PC-3 (cell line): ENCODE measurements around the gene ADGRV1. TPM values are rescaled to one million over a fixed set of nuclear protein-coding genes. Genes with fewer than 3 reads are reported as not detected.

Source experiments
- ATAC-seq: fragments of 200-7000 bp; cut with Tn5 transposase; 2 replicates; pipeline ENCODE4 v1.9.1; 2020; ENCODE audit warnings: mild to moderate bottlenecking, moderate library complexity
- BruUV-seq: library from RNA; stranded (reverse); fragments of 400-500 nt; replicated peaks from 2 replicates; lab custom pipeline; 2021; lab: Mats Ljungman, UMichigan
- CTCF ChIA-PET: fragments of 300-600 bp; sonication (Branson Sonifier 250); formaldehyde crosslinking; loops from one replicate; lab custom pipeline; 2022; ENCODE audit warnings: antibody characterized with exemption; lab: Charles Lee
- POLR2A ChIA-PET: fragments of 300-600 bp; sonication (Branson Sonifier 250); formaldehyde crosslinking; loops from one replicate; lab custom pipeline; 2022; ENCODE audit warnings: antibody characterized with exemption; ENCODE audit not compliant: unreplicated experiment; lab: Charles Lee
- DNase-seq: peaks from one replicate; pipeline ENCODE4 v3.0.0-alpha.2; 2015
- H2AFZ ChIP-seq: fragments of 300-600 bp; sonication (generic); 2 replicates; pipeline ENCODE4 v1.6.0; 2016; ENCODE audit warnings: antibody characterized with exemption, low read length
- H3F3A ChIP-seq: fragments of 300-600 bp; sonication (generic); one replicate; pipeline ENCODE4 v1.6.0; 2017; ENCODE audit warnings: antibody characterized with exemption, low read length, control low read depth, mild to moderate bottlenecking; ENCODE audit not compliant: unreplicated experiment
- H3K27ac ChIP-seq: fragments of 300-600 bp; sonication (generic); 2 replicates; pipeline ENCODE4 v1.5.1; 2016; ENCODE audit warnings: mild to moderate bottlenecking, low read length
- H3K27me3 ChIP-seq: fragments of 300-600 bp; sonication (generic); 2 replicates; pipeline ENCODE4 v1.6.1; 2016; ENCODE audit warnings: low read length, mixed read lengths
- H3K36me3 ChIP-seq: fragments of 300-600 bp; sonication (generic); 2 replicates; pipeline ENCODE4 v1.6.1; 2016; ENCODE audit warnings: low read depth, mixed run types, low read length, mixed read lengths
- H3K4me1 ChIP-seq: fragments of 300-600 bp; sonication (generic); 2 replicates; pipeline ENCODE4 v1.5.1; 2016; ENCODE audit warnings: low read length; ENCODE audit not compliant: insufficient read depth
- H3K4me2 ChIP-seq: fragments of 300-600 bp; sonication (generic); 2 replicates; pipeline ENCODE4 v1.6.0; 2016; ENCODE audit warnings: low read length
- H3K4me3 ChIP-seq: fragments of 300-600 bp; sonication (generic); 2 replicates; pipeline ENCODE4 v1.5.1; 2016; ENCODE audit warnings: mild to moderate bottlenecking, low read length, mixed read lengths
- H3K79me2 ChIP-seq: fragments of 300-600 bp; sonication (generic); 2 replicates; pipeline ENCODE4 v1.6.1; 2017; ENCODE audit warnings: low read length, mixed read lengths
- H3K9ac ChIP-seq: fragments of 300-600 bp; sonication (generic); 2 replicates; pipeline ENCODE4 v1.6.0; 2016; ENCODE audit warnings: mild to moderate bottlenecking, low read length
- H3K9me2 ChIP-seq: fragments of 300-600 bp; sonication (generic); replicated peaks from 2 replicates; pipeline ENCODE4 v1.6.1; 2016; ENCODE audit warnings: mixed run types, low read length, mixed read lengths
- H3K9me3 ChIP-seq: fragments of 300-600 bp; sonication (generic); 2 replicates; pipeline ENCODE4 v1.6.1; 2016; ENCODE audit warnings: low read length, mixed read lengths
- H4K20me1 ChIP-seq: fragments of 300-600 bp; sonication (generic); 2 replicates; pipeline ENCODE4 v1.6.1; 2016; ENCODE audit warnings: low read length, mixed read lengths
- EZH2 ChIP-seq: fragments of 300-600 bp; sonication (generic); IDR thresholded peaks from one replicate; pipeline ENCODE4 v1.6.1; 2017; ENCODE audit warnings: antibody characterized with exemption, mild to moderate bottlenecking, low read length; ENCODE audit not compliant: unreplicated experiment
- EZH2phosphoT487 ChIP-seq: fragments of 300-600 bp; sonication (generic); IDR thresholded peaks from 2 replicates; pipeline ENCODE4 v1.6.1; 2018; ENCODE audit warnings: mild to moderate bottlenecking, antibody characterized with exemption, low read length, borderline replicate concordance
- intact Hi-C: fragments of 100-400 bp; cut with micrococcal nuclease; formaldehyde crosslinking; loops from 2 replicates; pipeline ENCODE4 v1.9.0; 2023
- total RNA-seq: library from RNA; depleted of rRNA; stranded (reverse); fragments of >200 nt; gene quantifications from 2 replicates; pipeline ENCODE4 v1.2.3, GENCODE V29; 2014
- TF ChIP-seq, protein P1 (sequence below): fragments of 300-600 bp; sonication (generic); conservative IDR thresholded peaks from 2 replicates; pipeline ENCODE4 v1.5.1; 2017; ENCODE audit warnings: antibody characterized with exemption, low read depth, mild to moderate bottlenecking, low read length

Gene ADGRV1
- total RNA-seq, 1 experiment from 2014 or later, result 22.7 TPM

DNA sequence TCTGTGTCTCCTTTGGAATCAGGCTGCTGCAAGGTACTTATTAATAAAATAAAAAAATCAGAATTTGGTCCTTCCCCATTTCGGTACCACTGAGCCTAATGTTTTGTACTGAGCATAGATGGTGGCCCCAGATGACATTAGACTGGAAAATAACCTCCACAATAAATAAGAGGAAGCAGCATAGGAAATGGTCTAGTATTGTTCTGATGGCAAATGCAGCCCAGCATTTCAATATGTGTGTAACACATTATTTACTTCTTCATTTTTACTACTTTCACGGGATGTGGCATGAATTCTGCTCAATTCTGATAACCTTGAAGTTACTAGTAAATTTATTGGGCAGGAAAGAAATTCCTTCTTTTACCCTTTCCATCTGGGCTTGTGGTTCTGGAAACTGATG is 295.6 kb downstream of the ADGRV1 start:
- ChIA-PET POLR2A (no interaction called here), CTCF (no interaction called here)
- no peaks in the 10 kb centered on the region for H3K79me2 ChIP-seq
- H3K4me3 ChIP-seq, result no peak overlapping the region
- H3K9me3 ChIP-seq, result no peaks in the 10 kb centered on the region
- BruUV-seq, result no TSS peak
- intact Hi-C loops, result no loop called here
- no peaks in the 10 kb centered on the region for H3K27me3 ChIP-seq
- ATAC-seq (no peak), DNase-seq (no peak)
- no peak overlapping the region for H3K9ac ChIP-seq
- no peaks in the 10 kb centered on the region for H3K9me2 ChIP-seq
- no peak overlapping the region for H3K27ac ChIP-seq
- TF ChIP-seq, protein P1, sequence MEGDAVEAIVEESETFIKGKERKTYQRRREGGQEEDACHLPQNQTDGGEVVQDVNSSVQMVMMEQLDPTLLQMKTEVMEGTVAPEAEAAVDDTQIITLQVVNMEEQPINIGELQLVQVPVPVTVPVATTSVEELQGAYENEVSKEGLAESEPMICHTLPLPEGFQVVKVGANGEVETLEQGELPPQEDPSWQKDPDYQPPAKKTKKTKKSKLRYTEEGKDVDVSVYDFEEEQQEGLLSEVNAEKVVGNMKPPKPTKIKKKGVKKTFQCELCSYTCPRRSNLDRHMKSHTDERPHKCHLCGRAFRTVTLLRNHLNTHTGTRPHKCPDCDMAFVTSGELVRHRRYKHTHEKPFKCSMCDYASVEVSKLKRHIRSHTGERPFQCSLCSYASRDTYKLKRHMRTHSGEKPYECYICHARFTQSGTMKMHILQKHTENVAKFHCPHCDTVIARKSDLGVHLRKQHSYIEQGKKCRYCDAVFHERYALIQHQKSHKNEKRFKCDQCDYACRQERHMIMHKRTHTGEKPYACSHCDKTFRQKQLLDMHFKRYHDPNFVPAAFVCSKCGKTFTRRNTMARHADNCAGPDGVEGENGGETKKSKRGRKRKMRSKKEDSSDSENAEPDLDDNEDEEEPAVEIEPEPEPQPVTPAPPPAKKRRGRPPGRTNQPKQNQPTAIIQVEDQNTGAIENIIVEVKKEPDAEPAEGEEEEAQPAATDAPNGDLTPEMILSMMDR, result no peak
- TF ChIP-seq EZH2phosphoT487 (no peak), EZH2 (no peak)
- no peaks in the 10 kb centered on the region for H4K20me1 ChIP-seq
- H3K4me1 ChIP-seq, result no peaks in the 10 kb centered on the region
- no peaks in the 10 kb centered on the region for H3K36me3 ChIP-seq
- no peak overlapping the region for H3K4me2 ChIP-seq
- H3F3A ChIP-seq, result no peaks in the 10 kb centered on the region
- no peak overlapping the region for H2AFZ ChIP-seq

DNA sequence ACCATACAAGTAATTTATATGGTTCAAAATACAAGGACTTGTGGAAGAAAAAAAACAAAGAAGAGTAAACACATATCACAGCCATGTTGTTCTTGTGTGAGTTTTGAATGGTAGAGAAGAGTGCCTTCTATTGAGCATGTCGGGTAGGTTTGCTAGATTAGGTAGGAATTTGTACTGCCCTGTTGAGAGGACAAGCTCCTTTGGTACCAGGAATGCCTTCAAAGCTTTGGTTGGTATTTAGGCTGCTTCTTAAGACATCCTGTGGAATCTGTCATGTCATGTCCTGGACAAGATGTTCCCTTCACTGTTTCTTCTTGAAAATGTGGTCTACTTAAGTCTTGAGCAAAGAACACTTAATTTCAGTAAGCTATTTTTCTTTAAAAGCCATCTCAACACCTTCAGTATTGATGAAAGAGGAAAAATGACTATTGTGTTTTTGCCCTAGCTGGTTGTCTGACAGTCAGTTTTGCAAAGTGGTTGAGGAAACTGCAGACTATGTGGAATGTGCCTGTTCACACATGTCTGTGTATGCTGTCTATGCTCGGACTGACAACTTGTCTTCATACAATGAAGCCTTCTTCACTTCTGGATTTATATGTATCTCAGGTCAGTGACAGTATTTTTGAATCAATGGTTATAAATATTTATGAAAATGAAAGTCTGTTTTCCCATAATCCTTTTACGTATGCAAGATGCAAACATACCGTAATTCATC is 296.9 kb downstream of the ADGRV1 start:
- no peak overlapping the region for H3K4me2 ChIP-seq
- no peak overlapping the region for H3K9ac ChIP-seq
- H3K27me3 ChIP-seq, result no peaks in the 10 kb centered on the region
- no peaks in the 10 kb centered on the region for H4K20me1 ChIP-seq
- H3K9me3 ChIP-seq, result no peaks in the 10 kb centered on the region
- H3K79me2 ChIP-seq, result no peaks in the 10 kb centered on the region
- H3F3A ChIP-seq, result no peaks in the 10 kb centered on the region
- no peak overlapping the region for H3K4me3 ChIP-seq
- TF ChIP-seq EZH2phosphoT487, result no peak
- TF ChIP-seq, protein P1, result no peak
- no peak for TF ChIP-seq EZH2
- ATAC-seq, result no peak; the same call in 1 of the 2 replicates
- no peaks in the 10 kb centered on the region for H3K36me3 ChIP-seq
- no peak overlapping the region for H3K27ac ChIP-seq
- DNase-seq, result no peak
- no peaks in the 10 kb centered on the region for H3K4me1 ChIP-seq
- BruUV-seq, result no TSS peak
- CTCF ChIA-PET, result no interaction called here
- H2AFZ ChIP-seq, result no peak overlapping the region
- H3K9me2 ChIP-seq, result no peaks in the 10 kb centered on the region
- intact Hi-C loops, result no loop called here
- POLR2A ChIA-PET, result no interaction called here
